GM12878 (cell line): ENCODE data around the gene ANXA2R. TPM values are rescaled to one million over a fixed set of nuclear protein-coding genes. Genes with fewer than 3 reads are reported as not detected.

Experiments
- ATF3 ChIP-seq: IDR thresholded peaks from 2 replicates; pipeline ENCODE4 v1.6.1; 2011; ENCODE audit warnings: low read depth, mild to moderate bottlenecking, low read length, moderate library complexity, borderline replicate concordance; ENCODE audit errors: extremely low read depth
- BACH1 ChIP-seq: fragments of 450-650 bp; IDR thresholded peaks from 2 replicates; pipeline ENCODE4 v1.6.1; 2017; ENCODE audit warnings: mild to moderate bottlenecking, borderline replicate concordance
- CREB1 ChIP-seq: IDR thresholded peaks from 2 replicates; pipeline ENCODE4 v1.6.1; 2012; ENCODE audit warnings: low read depth, mild to moderate bottlenecking, inconsistent platforms
- EP300 ChIP-seq, 2 experiments: fragments of 150-350 bp in 1 of 2; IDR thresholded peaks; 2 replicates each; pipeline ENCODE4 v1.6.1; 2011 to 2012; ENCODE audit warnings: low read depth in 2 of 2, low read length in 2 of 2, borderline replicate concordance in 1 of 2, improper control_type of control experiment in 1 of 2, inconsistent platforms in 1 of 2; ENCODE audit not compliant: control insufficient read depth in 1 of 2
- ESRRA ChIP-seq: IDR thresholded peaks from 2 replicates; pipeline ENCODE4 v1.6.1; 2012; ENCODE audit warnings: mild to moderate bottlenecking, low read length, improper control_type of control experiment
- FOXM1 ChIP-seq: IDR thresholded peaks from 2 replicates; pipeline ENCODE4 v1.6.1; 2012; ENCODE audit warnings: low read depth, mild to moderate bottlenecking, inconsistent platforms, low read length, moderate library complexity
- HDGF ChIP-seq: fragments of 450-650 bp; IDR thresholded peaks from 2 replicates; pipeline ENCODE4 v1.6.1; 2016; ENCODE audit warnings: antibody characterized with exemption
- IKZF1 ChIP-seq: fragments of 450-650 bp; conservative IDR thresholded peaks from 2 replicates; pipeline ENCODE4 v1.6.1; 2017; ENCODE audit warnings: antibody characterized with exemption, mild to moderate bottlenecking
- MEF2A ChIP-seq: IDR thresholded peaks from 2 replicates; pipeline ENCODE4 v1.6.1; 2011; ENCODE audit warnings: low read depth, mild to moderate bottlenecking, low read length, moderate library complexity; ENCODE audit not compliant: insufficient read depth
- MYC ChIP-seq: IDR thresholded peaks from 2 replicates; pipeline ENCODE4 v1.6.1; 2011; ENCODE audit warnings: mild to moderate bottlenecking, low read length, moderate library complexity, inconsistent platforms; ENCODE audit not compliant: insufficient read depth, insufficient replicate concordance, insufficient read length, severe bottlenecking
- PKNOX1 ChIP-seq: fragments of 450-650 bp; IDR thresholded peaks from 2 replicates; pipeline ENCODE4 v1.6.1; 2016; ENCODE audit warnings: mild to moderate bottlenecking
- RAD21 ChIP-seq: IDR thresholded peaks from 2 replicates; pipeline ENCODE4 v1.6.1; 2011; ENCODE audit warnings: mild to moderate bottlenecking, low read depth, low read length, moderate library complexity; ENCODE audit not compliant: insufficient read depth
- RELB ChIP-seq: fragments of 450-650 bp; IDR thresholded peaks from 2 replicates; pipeline ENCODE4 v1.6.1; 2017; ENCODE audit warnings: low read depth, mild to moderate bottlenecking, moderate library complexity
- SMAD5 ChIP-seq: IDR thresholded peaks from 2 replicates; pipeline ENCODE4 v1.6.1; 2016; ENCODE audit warnings: antibody characterized with exemption, low read depth
- SREBF2 ChIP-seq: IDR thresholded peaks from 2 replicates; pipeline ENCODE4 v1.6.1; 2012; ENCODE audit warnings: mild to moderate bottlenecking, low read length
- TBL1XR1 ChIP-seq: IDR thresholded peaks from 2 replicates; pipeline ENCODE4 v1.6.1; 2012; ENCODE audit warnings: low read depth, low read length, improper control_type of control experiment
- YY1 ChIP-seq: IDR thresholded peaks from 2 replicates; pipeline ENCODE4 v1.6.1; 2011; ENCODE audit warnings: low read depth, mild to moderate bottlenecking, low read length
- ZBED1 ChIP-seq: IDR thresholded peaks from 2 replicates; pipeline ENCODE4 v1.6.1; 2016; ENCODE audit warnings: borderline replicate concordance
- ZNF384 ChIP-seq: IDR thresholded peaks from 2 replicates; pipeline ENCODE4 v1.6.1; 2012; ENCODE audit warnings: low read depth, mild to moderate bottlenecking, low read length, improper control_type of control experiment, borderline replicate concordance
- ZNF592 ChIP-seq: fragments of 450-650 bp; IDR thresholded peaks from 2 replicates; pipeline ENCODE4 v1.6.1; 2017; ENCODE audit warnings: mild to moderate bottlenecking, moderate library complexity
- polyA plus RNA-seq, 11 experiments: library from polyadenylated mRNA; depleted of rRNA in 4 of 11; unstranded in 6 of 11; stranded (reverse) in 5 of 11; fragments of >200 nt; fragmentation: Nextera tagmentation in 4 of 11; fragmentation: Illumina TruSeq in 1 of 11; extraction: Ambion mirVana in 4 of 11; extraction: Trizol in 1 of 11; gene quantifications; 1 replicate in 1 of 11; 2 replicates in 10 of 11; pipeline versions ENCODE4 v1.2.1 to v1.2.3, GENCODE V29; 2011 to 2016; ENCODE audit warnings: inconsistent platforms in 2 of 11, missing spikeins in 2 of 11, low read depth in 1 of 11
- total RNA-seq, 4 experiments: library from RNA; depleted of rRNA in 3 of 4; stranded (reverse); fragments of >200 nt in 3 of 4; fragmentation: Illumina TruSeq in 1 of 4; extraction: Trizol in 1 of 4; gene quantifications; 2 replicates each; pipeline versions ENCODE4 v1.2.1 to v1.2.3, GENCODE V29; 2013 to 2021
- TF ChIP-seq, protein P1 (sequence below): IDR thresholded peaks from 2 replicates; pipeline ENCODE4 v1.6.1; 2012; ENCODE audit warnings: low read depth, low read length, improper control_type of control experiment

Gene ANXA2R
- total and polyA plus RNA-seq, 10 of the 15 experiments (the other 5 are each of a cell fraction or from before 2014, with no cell fraction given) = 2.3 to 7.8 (median 4.4) TPM

- TF ChIP-seq, protein P1, sequence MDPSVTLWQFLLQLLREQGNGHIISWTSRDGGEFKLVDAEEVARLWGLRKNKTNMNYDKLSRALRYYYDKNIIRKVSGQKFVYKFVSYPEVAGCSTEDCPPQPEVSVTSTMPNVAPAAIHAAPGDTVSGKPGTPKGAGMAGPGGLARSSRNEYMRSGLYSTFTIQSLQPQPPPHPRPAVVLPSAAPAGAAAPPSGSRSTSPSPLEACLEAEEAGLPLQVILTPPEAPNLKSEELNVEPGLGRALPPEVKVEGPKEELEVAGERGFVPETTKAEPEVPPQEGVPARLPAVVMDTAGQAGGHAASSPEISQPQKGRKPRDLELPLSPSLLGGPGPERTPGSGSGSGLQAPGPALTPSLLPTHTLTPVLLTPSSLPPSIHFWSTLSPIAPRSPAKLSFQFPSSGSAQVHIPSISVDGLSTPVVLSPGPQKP = no peak
- TF ChIP-seq SMAD5 (no peak), BACH1 (no peak), RAD21 (peak; percentile 92), ATF3 (peak; percentile 28; the same call in 1 of the 2 replicates), IKZF1 (peak; percentile 98), CREB1 (no peak), ESRRA (no peak), ZNF592 (no peak), EP300 (IDR thresholded peaks at IDR 0.05; ENCODE audit: borderline replicate concordance in 1 of 2, control insufficient read depth in 1 of 2, low read depth in 2 of 2, low read length in 2 of 2) (no peak), ZBED1 (peak; percentile 51; the same call in 1 of the 2 replicates), YY1 (peak; percentile 79), FOXM1 (peak; percentile 77), PKNOX1 (peak; percentile 24; the same call in 1 of the 2 replicates), MEF2A (0 out of 2 replicates have a peak, but pooled peaks have one; percentile 48), ZNF384 (no peak), TBL1XR1 (no peak), HDGF (no peak), SREBF2 (no peak), MYC (no peak), RELB (no peak; the same call in 1 of the 2 replicates)
Observed at GRCh38 chr5:43040287-43041098, at the start of gene ANXA2R (continued).
